ENCODE results near the gene NCDN. TPM values are rescaled to one million over a fixed set of nuclear protein-coding genes. Genes with fewer than 3 reads are reported as not detected.

NCDN gene
- total and polyA plus RNA-seq, 4 donors, result 8.8 to 31.5 (median 14.6) TPM

GRCh38 chr1:35561972-35562680 is 4.5 kb downstream of the NCDN start:
- DNase-seq, result no peak
- Histone ChIP-seq H3K27ac (ENCODE audit: low read depth in 1 of 2, low read length in 1 of 2) (no peak overlapping the region), H3K9ac (ENCODE audit: insufficient read depth in 1 of 2, low read length in 2 of 2) (no peak overlapping the region), H3K36me3 (ENCODE audit: control insufficient read depth in 4 of 4, insufficient read depth in 4 of 4, low read length in 4 of 4) (peaks cover 0 to 26% (median 11%) of the 10 kb centered on the region in 4 donors), H3K27me3 (ENCODE audit: control insufficient read depth in 3 of 3, insufficient read depth in 3 of 3, low read length in 2 of 3) (no peaks in the 10 kb centered on the region), H3K4me1 (ENCODE audit: control insufficient read depth in 5 of 5, insufficient read depth in 5 of 5, low read length in 5 of 5) (peaks cover 0 to 16% (median 0%) of the 10 kb centered on the region in 5 donors), H3K4me3 (no peak overlapping the region), H3K9me3 (ENCODE audit: control insufficient read depth in 4 of 4, insufficient read depth in 3 of 4, low read length in 3 of 4) (no peaks in the 10 kb centered on the region)
- no peak for ATAC-seq (ENCODE audit: insufficient read depth, low FRiP score)
- TF ChIP-seq CTCF (IDR thresholded peaks at IDR 0.05; ENCODE audit: control extremely low read depth, extremely low read depth), result no peak
- WGBS, 2 donors, result 75 to 83% methylated on average over 15 of the region's 15 CpGs

- Histone ChIP-seq H3K4me1 (ENCODE audit: control insufficient read depth in 5 of 5, insufficient read depth in 5 of 5, low read length in 5 of 5) (peaks cover 0 to 13% (median 0%) of the 10 kb centered on the region in 5 donors), H3K27ac (ENCODE audit: low read depth in 1 of 2, low read length in 1 of 2) (no peak overlapping the region), H3K27me3 (ENCODE audit: control insufficient read depth in 3 of 3, insufficient read depth in 3 of 3, low read length in 2 of 3) (no peaks in the 10 kb centered on the region), H3K4me3 (no peak overlapping the region), H3K9ac (ENCODE audit: insufficient read depth in 1 of 2, low read length in 2 of 2) (no peak overlapping the region), H3K36me3 (ENCODE audit: control insufficient read depth in 4 of 4, insufficient read depth in 4 of 4, low read length in 4 of 4) (peaks cover 0 to 26% (median 11%) of the 10 kb centered on the region in 4 donors), H3K9me3 (ENCODE audit: control insufficient read depth in 4 of 4, insufficient read depth in 3 of 4, low read length in 3 of 4) (no peaks in the 10 kb centered on the region)
- ATAC-seq (ENCODE audit: insufficient read depth, low FRiP score) (no peak), DNase-seq (no peak)
- WGBS, 2 donors, result 28 to 59% methylated on average over 12 of the region's 12 CpGs
- TF ChIP-seq CTCF (IDR thresholded peaks at IDR 0.05; ENCODE audit: control extremely low read depth, extremely low read depth), result no peak
Observed at GRCh38 chr1:35563166-35563565, 5.6 kb downstream of the NCDN start.

DNA sequence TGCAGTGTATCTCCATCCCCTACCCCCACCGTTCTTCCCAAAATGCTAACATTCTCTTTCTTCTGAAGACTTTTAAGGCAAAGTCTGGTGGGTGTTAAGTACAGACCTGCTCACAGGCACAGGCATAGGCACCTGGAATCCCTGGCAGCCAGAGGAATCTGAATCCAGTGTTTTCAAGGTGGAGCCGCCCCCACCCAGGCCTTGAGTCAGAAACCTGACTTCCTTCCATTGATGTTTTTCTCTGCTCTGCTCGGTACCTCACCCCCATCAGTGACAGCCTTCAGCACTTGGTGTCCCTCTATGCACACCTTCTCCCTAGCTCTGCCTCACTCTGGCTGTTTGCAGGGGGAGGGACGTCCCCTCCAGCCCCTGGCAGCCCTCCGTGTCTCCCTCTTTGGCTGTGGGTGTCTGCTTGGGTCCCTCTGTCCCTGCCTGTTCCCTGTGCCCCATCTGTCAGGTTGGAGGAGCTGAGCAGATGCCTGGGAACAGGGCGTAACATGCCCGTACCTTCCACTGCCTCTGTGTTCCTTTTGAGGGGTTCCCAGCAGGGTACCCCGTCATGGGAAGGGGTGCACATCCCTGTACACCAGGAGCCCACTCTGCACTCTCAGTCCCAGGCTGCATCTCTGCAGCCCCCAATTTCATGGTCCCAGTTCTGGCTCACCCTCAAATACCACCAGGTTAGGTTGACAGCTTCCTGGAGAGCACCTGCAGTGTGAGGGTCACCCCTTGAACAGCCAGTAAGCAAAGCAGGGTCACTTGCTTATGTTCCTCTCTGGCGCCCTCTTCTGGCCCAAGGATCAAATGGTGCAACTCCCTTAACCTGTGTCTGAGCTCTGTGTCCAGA is 6.7 kb downstream of the NCDN start:
- TF ChIP-seq CTCF (IDR thresholded peaks at IDR 0.05; ENCODE audit: control extremely low read depth, extremely low read depth), result peak; percentile 80
- ATAC-seq (ENCODE audit: insufficient read depth, low FRiP score), result no peak
- H3K27ac ChIP-seq (ENCODE audit: low read depth in 1 of 2, low read length in 1 of 2), result no peak overlapping the region
- WGBS, 2 donors, result 80 to 84% methylated on average over 9 of the region's 9 CpGs
- no peak overlapping the region for H3K4me3 ChIP-seq
- no peak overlapping the region for H3K9ac ChIP-seq (ENCODE audit: insufficient read depth in 1 of 2, low read length in 2 of 2)
- peaks cover 0 to 5% (median 0%) of the 10 kb centered on the region in 5 donors for H3K4me1 ChIP-seq (ENCODE audit: control insufficient read depth in 5 of 5, insufficient read depth in 5 of 5, low read length in 5 of 5)
- DNase-seq, result peak; percentile 63 to 78 (median 78)
- H3K36me3 ChIP-seq (ENCODE audit: control insufficient read depth in 4 of 4, insufficient read depth in 4 of 4, low read length in 4 of 4), result peaks cover 0 to 26% (median 11%) of the 10 kb centered on the region in 4 donors
- no peaks in the 10 kb centered on the region for H3K9me3 ChIP-seq (ENCODE audit: control insufficient read depth in 4 of 4, insufficient read depth in 3 of 4, low read length in 3 of 4)
- H3K27me3 ChIP-seq (ENCODE audit: control insufficient read depth in 3 of 3, insufficient read depth in 3 of 3, low read length in 2 of 3), result no peaks in the 10 kb centered on the region

Measured in lung (tissue), 12 donors.